GM21367 (cell line): ENCODE measurements around the gene TRIM37.
A peak's percentile ranks its signal among the peaks of the same experiment; 100 is the strongest.
"Not testable (repeated sequence)": the region's sequence is repeated elsewhere in the genome, so short reads cannot be mapped to it uniquely, and the experiment has no call there.

ENCODE experiments used
- ATAC-seq: cut with Tn5 transposase; IDR thresholded peaks from one replicate; pipeline ENCODE4 v1.9.1; 2021; ENCODE audit not compliant: unreplicated experiment

TRIM37 gene

GRCh38 chr17:59106463-59107305 is at the start of gene TRIM37:
Gene TRIM37 (minus strand): TSS chr17:59106880. CDS start chr17:59106461, 419 bp downstream.
- ATAC-seq: peak; percentile 89

GRCh38 chr17:59155439-59156177 is 48.9 kb upstream of the TRIM37 start, which contains the start of gene PRR11:
Gene PRR11 (plus strand): TSS chr17:59155746. CDS start chr17:59169753, 14,007 bp downstream.
- peak; percentile 82 for ATAC-seq

- peak; percentile 76 for ATAC-seq
Observed at GRCh38 chr17:59154721-59155438, 48.2 kb upstream of the TRIM37 start, which contains the start of gene SKA2. Gene SKA2 (minus strand): TSS chr17:59155186. CDS start chr17:59155163, 23 bp downstream.

- no peak for ATAC-seq
Observed at GRCh38 chr17:59154292-59154720, 47.6 kb upstream of the TRIM37 start.

GRCh38 chr17:59152925-59153324 is 46.2 kb upstream of the TRIM37 start:
- no peak for ATAC-seq

- ATAC-seq: no peak
Observed at GRCh38 chr17:59151591-59151990, 44.9 kb upstream of the TRIM37 start.

- no peak for ATAC-seq
Observed at GRCh38 chr17:59151006-59151405, 44.3 kb upstream of the TRIM37 start.

- ATAC-seq: no peak
Observed at GRCh38 chr17:59149841-59150511, 43.3 kb upstream of the TRIM37 start.

GRCh38 chr17:59149051-59149450 is 42.4 kb upstream of the TRIM37 start:
- ATAC-seq: no peak

GRCh38 chr17:59145571-59146096 is 39.0 kb upstream of the TRIM37 start:
- ATAC-seq: no peak

- no peak for ATAC-seq
Observed at GRCh38 chr17:59141860-59142259, 35.2 kb upstream of the TRIM37 start.

GRCh38 chr17:59139939-59140338 is 33.3 kb upstream of the TRIM37 start:
- ATAC-seq: no peak

GRCh38 chr17:59138339-59138738 is 31.7 kb upstream of the TRIM37 start:
- not testable (repeated sequence) for ATAC-seq

GRCh38 chr17:59131131-59131530 is 24.5 kb upstream of the TRIM37 start:
- no peak for ATAC-seq

- ATAC-seq: no peak
Observed at GRCh38 chr17:59129814-59130213, 23.1 kb upstream of the TRIM37 start.

GRCh38 chr17:59126809-59127417 is 20.2 kb upstream of the TRIM37 start:
- ATAC-seq: no peak

- no peak for ATAC-seq
Observed at GRCh38 chr17:59124665-59125064, 18.0 kb upstream of the TRIM37 start.

- no peak for ATAC-seq
Observed at GRCh38 chr17:59121901-59122480, 15.3 kb upstream of the TRIM37 start.

GRCh38 chr17:59115474-59115873 is 8.8 kb upstream of the TRIM37 start:
- no peak for ATAC-seq

- no peak for ATAC-seq
Observed at GRCh38 chr17:59111539-59111938, 4.9 kb upstream of the TRIM37 start.
